Measurements from ENCODE around the gene AMPD2.

The AMPD2 gene

GRCh38 chr1:109619576-109620400 lies at the start of gene AMPD2, which contains the start of gene GNAT2:
Gene AMPD2 (plus strand): TSS chr1:109619837. CDS start chr1:109621176, 1,339 bp downstream.
Gene GNAT2 (minus strand): TSS chr1:109619616. CDS start chr1:109612870, 6,746 bp downstream.
- H3K4me1 ChIP-seq (ENCODE audit: control insufficient read depth, insufficient read depth, low read length), result peaks cover 25% of the 10 kb centered on the region
- peak within 1 kb of the TSS; percentile 70 for H3K9ac ChIP-seq (ENCODE audit: low read depth, low read length)
- no peaks in the 10 kb centered on the region for H3K36me3 ChIP-seq (ENCODE audit: control insufficient read depth, insufficient read depth, low read length)
- H3K27me3 ChIP-seq (ENCODE audit: control insufficient read depth, insufficient read depth, low read length), result no peaks in the 10 kb centered on the region
- H3K4me3 ChIP-seq (ENCODE audit: low read depth, low read length), result peak within 1 kb of the TSS; percentile 83
- no peaks in the 10 kb centered on the region for H3K9me3 ChIP-seq (ENCODE audit: control insufficient read depth, insufficient read depth, low read length)

GRCh38 chr1:109570414-109570813 lies 49.2 kb upstream of the AMPD2 start:
- Histone ChIP-seq H3K36me3 (ENCODE audit: control insufficient read depth, insufficient read depth, low read length) (no peaks in the 10 kb centered on the region), H3K27me3 (ENCODE audit: control insufficient read depth, insufficient read depth, low read length) (no peaks in the 10 kb centered on the region), H3K4me3 (ENCODE audit: low read depth, low read length) (no peak overlapping the region), H3K9ac (ENCODE audit: low read depth, low read length) (no peak overlapping the region), H3K9me3 (ENCODE audit: control insufficient read depth, insufficient read depth, low read length) (no peaks in the 10 kb centered on the region), H3K4me1 (ENCODE audit: control insufficient read depth, insufficient read depth, low read length) (peaks cover 7% of the 10 kb centered on the region)

- Histone ChIP-seq H3K9ac (ENCODE audit: low read depth, low read length) (no peak overlapping the region), H3K27me3 (ENCODE audit: control insufficient read depth, insufficient read depth, low read length) (no peaks in the 10 kb centered on the region), H3K4me3 (ENCODE audit: low read depth, low read length) (no peak overlapping the region), H3K4me1 (ENCODE audit: control insufficient read depth, insufficient read depth, low read length) (peaks cover 7% of the 10 kb centered on the region), H3K9me3 (ENCODE audit: control insufficient read depth, insufficient read depth, low read length) (no peaks in the 10 kb centered on the region), H3K36me3 (ENCODE audit: control insufficient read depth, insufficient read depth, low read length) (no peaks in the 10 kb centered on the region)
These were observed 45.9 kb upstream of the AMPD2 start for GRCh38 chr1:109573785-109574184.

- Histone ChIP-seq H3K9me3 (ENCODE audit: control insufficient read depth, insufficient read depth, low read length) (no peaks in the 10 kb centered on the region), H3K27me3 (ENCODE audit: control insufficient read depth, insufficient read depth, low read length) (no peaks in the 10 kb centered on the region), H3K4me1 (ENCODE audit: control insufficient read depth, insufficient read depth, low read length) (no peaks in the 10 kb centered on the region), H3K36me3 (ENCODE audit: control insufficient read depth, insufficient read depth, low read length) (peaks cover 5% of the 10 kb centered on the region), H3K9ac (ENCODE audit: low read depth, low read length) (no peak overlapping the region), H3K4me3 (ENCODE audit: low read depth, low read length) (no peak overlapping the region)
These were observed 40.6 kb upstream of the AMPD2 start for GRCh38 chr1:109578947-109579443.

- Histone ChIP-seq H3K4me1 (ENCODE audit: control insufficient read depth, insufficient read depth, low read length) (no peaks in the 10 kb centered on the region), H3K27me3 (ENCODE audit: control insufficient read depth, insufficient read depth, low read length) (no peaks in the 10 kb centered on the region), H3K4me3 (ENCODE audit: low read depth, low read length) (no peak overlapping the region), H3K9ac (ENCODE audit: low read depth, low read length) (no peak overlapping the region), H3K9me3 (ENCODE audit: control insufficient read depth, insufficient read depth, low read length) (no peaks in the 10 kb centered on the region), H3K36me3 (ENCODE audit: control insufficient read depth, insufficient read depth, low read length) (peaks cover 5% of the 10 kb centered on the region)
These were observed 40.1 kb upstream of the AMPD2 start for GRCh38 chr1:109579491-109579890.

- H3K36me3 ChIP-seq (ENCODE audit: control insufficient read depth, insufficient read depth, low read length), result peaks cover 5% of the 10 kb centered on the region
- no peak overlapping the region for H3K4me3 ChIP-seq (ENCODE audit: low read depth, low read length)
- no peaks in the 10 kb centered on the region for H3K27me3 ChIP-seq (ENCODE audit: control insufficient read depth, insufficient read depth, low read length)
- no peaks in the 10 kb centered on the region for H3K4me1 ChIP-seq (ENCODE audit: control insufficient read depth, insufficient read depth, low read length)
- H3K9ac ChIP-seq (ENCODE audit: low read depth, low read length), result no peak overlapping the region
- no peaks in the 10 kb centered on the region for H3K9me3 ChIP-seq (ENCODE audit: control insufficient read depth, insufficient read depth, low read length)
These were observed 37.6 kb upstream of the AMPD2 start for GRCh38 chr1:109582021-109582420.

GRCh38 chr1:109584766-109585165 lies 34.9 kb upstream of the AMPD2 start:
- Histone ChIP-seq H3K9ac (ENCODE audit: low read depth, low read length) (no peak overlapping the region), H3K4me3 (ENCODE audit: low read depth, low read length) (no peak overlapping the region), H3K27me3 (ENCODE audit: control insufficient read depth, insufficient read depth, low read length) (no peaks in the 10 kb centered on the region), H3K36me3 (ENCODE audit: control insufficient read depth, insufficient read depth, low read length) (no peaks in the 10 kb centered on the region), H3K9me3 (ENCODE audit: control insufficient read depth, insufficient read depth, low read length) (no peaks in the 10 kb centered on the region), H3K4me1 (ENCODE audit: control insufficient read depth, insufficient read depth, low read length) (no peaks in the 10 kb centered on the region)

- no peaks in the 10 kb centered on the region for H3K36me3 ChIP-seq (ENCODE audit: control insufficient read depth, insufficient read depth, low read length)
- no peaks in the 10 kb centered on the region for H3K4me1 ChIP-seq (ENCODE audit: control insufficient read depth, insufficient read depth, low read length)
- no peak overlapping the region for H3K4me3 ChIP-seq (ENCODE audit: low read depth, low read length)
- H3K27me3 ChIP-seq (ENCODE audit: control insufficient read depth, insufficient read depth, low read length), result no peaks in the 10 kb centered on the region
- no peaks in the 10 kb centered on the region for H3K9me3 ChIP-seq (ENCODE audit: control insufficient read depth, insufficient read depth, low read length)
- no peak overlapping the region for H3K9ac ChIP-seq (ENCODE audit: low read depth, low read length)
These were observed 33.6 kb upstream of the AMPD2 start for GRCh38 chr1:109586055-109586454.

GRCh38 chr1:109589177-109589576 lies 30.5 kb upstream of the AMPD2 start:
- Histone ChIP-seq H3K4me3 (ENCODE audit: low read depth, low read length) (no peak overlapping the region), H3K36me3 (ENCODE audit: control insufficient read depth, insufficient read depth, low read length) (peaks cover 4% of the 10 kb centered on the region), H3K27me3 (ENCODE audit: control insufficient read depth, insufficient read depth, low read length) (no peaks in the 10 kb centered on the region), H3K9me3 (ENCODE audit: control insufficient read depth, insufficient read depth, low read length) (no peaks in the 10 kb centered on the region), H3K4me1 (ENCODE audit: control insufficient read depth, insufficient read depth, low read length) (no peaks in the 10 kb centered on the region), H3K9ac (ENCODE audit: low read depth, low read length) (no peak overlapping the region)

GRCh38 chr1:109589679-109590078 lies 30.0 kb upstream of the AMPD2 start:
- no peak overlapping the region for H3K9ac ChIP-seq (ENCODE audit: low read depth, low read length)
- H3K9me3 ChIP-seq (ENCODE audit: control insufficient read depth, insufficient read depth, low read length), result no peaks in the 10 kb centered on the region
- H3K4me3 ChIP-seq (ENCODE audit: low read depth, low read length), result no peak overlapping the region
- no peaks in the 10 kb centered on the region for H3K27me3 ChIP-seq (ENCODE audit: control insufficient read depth, insufficient read depth, low read length)
- H3K36me3 ChIP-seq (ENCODE audit: control insufficient read depth, insufficient read depth, low read length), result peaks cover 4% of the 10 kb centered on the region
- H3K4me1 ChIP-seq (ENCODE audit: control insufficient read depth, insufficient read depth, low read length), result no peaks in the 10 kb centered on the region

GRCh38 chr1:109592916-109593315 lies 26.7 kb upstream of the AMPD2 start:
- Histone ChIP-seq H3K4me1 (ENCODE audit: control insufficient read depth, insufficient read depth, low read length) (no peaks in the 10 kb centered on the region), H3K4me3 (ENCODE audit: low read depth, low read length) (no peak overlapping the region), H3K36me3 (ENCODE audit: control insufficient read depth, insufficient read depth, low read length) (peaks cover 4% of the 10 kb centered on the region), H3K27me3 (ENCODE audit: control insufficient read depth, insufficient read depth, low read length) (no peaks in the 10 kb centered on the region), H3K9ac (ENCODE audit: low read depth, low read length) (no peak overlapping the region), H3K9me3 (ENCODE audit: control insufficient read depth, insufficient read depth, low read length) (no peaks in the 10 kb centered on the region)

GRCh38 chr1:109595531-109595930 lies 24.1 kb upstream of the AMPD2 start:
- H3K4me3 ChIP-seq (ENCODE audit: low read depth, low read length), result no peak overlapping the region
- no peaks in the 10 kb centered on the region for H3K27me3 ChIP-seq (ENCODE audit: control insufficient read depth, insufficient read depth, low read length)
- H3K4me1 ChIP-seq (ENCODE audit: control insufficient read depth, insufficient read depth, low read length), result no peaks in the 10 kb centered on the region
- H3K9me3 ChIP-seq (ENCODE audit: control insufficient read depth, insufficient read depth, low read length), result no peaks in the 10 kb centered on the region
- no peak overlapping the region for H3K9ac ChIP-seq (ENCODE audit: low read depth, low read length)
- H3K36me3 ChIP-seq (ENCODE audit: control insufficient read depth, insufficient read depth, low read length), result peaks cover 4% of the 10 kb centered on the region
